ENCODE results near the gene ARFGAP1. TPM values are rescaled to one million over a fixed set of nuclear protein-coding genes. Genes with fewer than 3 reads are reported as not detected.

ARFGAP1 gene
- total RNA-seq, 1 donor from 2014 or later = 57.0 TPM

DNA sequence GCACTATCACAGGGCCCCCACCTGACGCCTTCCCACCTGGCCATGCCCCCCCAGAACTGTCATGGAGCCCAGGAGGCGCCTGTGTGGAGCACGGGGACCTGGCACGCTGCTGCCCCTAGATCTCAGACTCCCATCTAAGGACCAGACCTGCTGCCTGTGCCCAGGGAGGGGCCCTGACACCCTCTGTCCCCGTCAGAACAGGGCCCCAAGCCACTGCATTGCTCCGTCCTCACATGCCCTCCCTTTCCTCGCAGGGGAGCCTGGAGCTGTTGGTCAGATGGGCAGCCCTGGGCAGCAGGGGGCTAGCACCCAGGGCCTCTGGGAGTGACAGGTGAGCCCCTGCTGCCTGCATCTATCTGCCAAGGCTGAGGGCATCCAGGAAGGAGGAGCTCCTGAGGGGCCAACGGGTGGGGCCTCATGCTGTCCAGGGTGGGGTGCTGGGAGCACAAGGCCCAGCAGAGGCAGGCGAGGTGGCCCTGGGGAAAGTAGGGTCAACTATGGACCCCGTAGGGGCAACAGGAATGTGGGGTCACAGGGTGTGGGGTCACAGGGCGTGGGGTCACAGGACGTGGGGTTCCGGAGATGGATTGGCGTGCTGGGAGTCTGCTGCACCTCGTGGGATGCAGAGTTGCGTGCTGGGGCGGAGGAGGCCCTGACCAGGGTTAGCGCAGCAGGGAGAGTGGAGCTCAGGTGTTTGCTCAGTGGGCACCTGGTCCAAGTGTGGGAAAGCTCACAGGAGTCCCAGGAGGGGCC, 56.9 kb downstream of the ARFGAP1 start:
- Histone ChIP-seq H3K4me1 (no peaks in the 10 kb centered on the region), H3K4me3 (no peak overlapping the region), H3K27ac (no peak overlapping the region), H3K27me3 (no peaks in the 10 kb centered on the region), H3K9me3 (no peaks in the 10 kb centered on the region), H3K36me3 (no peaks in the 10 kb centered on the region)
- no peak for DNase-seq (ENCODE audit: low spot score in 2 of 2)
- intact Hi-C loops (cut with DNase I) = no loop called here
- TF ChIP-seq, protein P1, sequence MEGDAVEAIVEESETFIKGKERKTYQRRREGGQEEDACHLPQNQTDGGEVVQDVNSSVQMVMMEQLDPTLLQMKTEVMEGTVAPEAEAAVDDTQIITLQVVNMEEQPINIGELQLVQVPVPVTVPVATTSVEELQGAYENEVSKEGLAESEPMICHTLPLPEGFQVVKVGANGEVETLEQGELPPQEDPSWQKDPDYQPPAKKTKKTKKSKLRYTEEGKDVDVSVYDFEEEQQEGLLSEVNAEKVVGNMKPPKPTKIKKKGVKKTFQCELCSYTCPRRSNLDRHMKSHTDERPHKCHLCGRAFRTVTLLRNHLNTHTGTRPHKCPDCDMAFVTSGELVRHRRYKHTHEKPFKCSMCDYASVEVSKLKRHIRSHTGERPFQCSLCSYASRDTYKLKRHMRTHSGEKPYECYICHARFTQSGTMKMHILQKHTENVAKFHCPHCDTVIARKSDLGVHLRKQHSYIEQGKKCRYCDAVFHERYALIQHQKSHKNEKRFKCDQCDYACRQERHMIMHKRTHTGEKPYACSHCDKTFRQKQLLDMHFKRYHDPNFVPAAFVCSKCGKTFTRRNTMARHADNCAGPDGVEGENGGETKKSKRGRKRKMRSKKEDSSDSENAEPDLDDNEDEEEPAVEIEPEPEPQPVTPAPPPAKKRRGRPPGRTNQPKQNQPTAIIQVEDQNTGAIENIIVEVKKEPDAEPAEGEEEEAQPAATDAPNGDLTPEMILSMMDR (IDR thresholded peaks at IDR 0.05) = no peak

- no peaks in the 10 kb centered on the region for H3K4me1 ChIP-seq
- no peak overlapping the region for H3K4me3 ChIP-seq
- no peak overlapping the region for H3K27ac ChIP-seq
- H3K36me3 ChIP-seq = no peaks in the 10 kb centered on the region
- intact Hi-C loops (cut with DNase I) = no loop called here
- H3K9me3 ChIP-seq = no peaks in the 10 kb centered on the region
- no peaks in the 10 kb centered on the region for H3K27me3 ChIP-seq
- DNase-seq (ENCODE audit: low spot score in 2 of 2) = no peak
- TF ChIP-seq, protein P1 (IDR thresholded peaks at IDR 0.05) = no peak
These were observed 57.6 kb downstream of the ARFGAP1 start for GRCh38 chr20:63330084-63330760.

- Histone ChIP-seq H3K4me1 (no peaks in the 10 kb centered on the region), H3K27ac (no peak overlapping the region), H3K4me3 (no peak overlapping the region), H3K36me3 (no peaks in the 10 kb centered on the region), H3K9me3 (no peaks in the 10 kb centered on the region), H3K27me3 (no peaks in the 10 kb centered on the region)
- intact Hi-C loops (cut with DNase I) = no loop called here
- no peak for DNase-seq (ENCODE audit: low spot score in 2 of 2)
- TF ChIP-seq, protein P1 (IDR thresholded peaks at IDR 0.05) = no peak
These were observed 58.3 kb downstream of the ARFGAP1 start for GRCh38 chr20:63330940-63331339.

GRCh38 chr20:63331741-63332400, 59.3 kb downstream of the ARFGAP1 start:
- no peak for DNase-seq (ENCODE audit: low spot score in 2 of 2)
- no peaks in the 10 kb centered on the region for H3K27me3 ChIP-seq
- no peaks in the 10 kb centered on the region for H3K9me3 ChIP-seq
- intact Hi-C loops (cut with DNase I) = no loop called here
- no peak overlapping the region for H3K27ac ChIP-seq
- no peaks in the 10 kb centered on the region for H3K4me1 ChIP-seq
- TF ChIP-seq, protein P1 (IDR thresholded peaks at IDR 0.05) = no peak
- H3K4me3 ChIP-seq = no peak overlapping the region
- H3K36me3 ChIP-seq = no peaks in the 10 kb centered on the region

DNA sequence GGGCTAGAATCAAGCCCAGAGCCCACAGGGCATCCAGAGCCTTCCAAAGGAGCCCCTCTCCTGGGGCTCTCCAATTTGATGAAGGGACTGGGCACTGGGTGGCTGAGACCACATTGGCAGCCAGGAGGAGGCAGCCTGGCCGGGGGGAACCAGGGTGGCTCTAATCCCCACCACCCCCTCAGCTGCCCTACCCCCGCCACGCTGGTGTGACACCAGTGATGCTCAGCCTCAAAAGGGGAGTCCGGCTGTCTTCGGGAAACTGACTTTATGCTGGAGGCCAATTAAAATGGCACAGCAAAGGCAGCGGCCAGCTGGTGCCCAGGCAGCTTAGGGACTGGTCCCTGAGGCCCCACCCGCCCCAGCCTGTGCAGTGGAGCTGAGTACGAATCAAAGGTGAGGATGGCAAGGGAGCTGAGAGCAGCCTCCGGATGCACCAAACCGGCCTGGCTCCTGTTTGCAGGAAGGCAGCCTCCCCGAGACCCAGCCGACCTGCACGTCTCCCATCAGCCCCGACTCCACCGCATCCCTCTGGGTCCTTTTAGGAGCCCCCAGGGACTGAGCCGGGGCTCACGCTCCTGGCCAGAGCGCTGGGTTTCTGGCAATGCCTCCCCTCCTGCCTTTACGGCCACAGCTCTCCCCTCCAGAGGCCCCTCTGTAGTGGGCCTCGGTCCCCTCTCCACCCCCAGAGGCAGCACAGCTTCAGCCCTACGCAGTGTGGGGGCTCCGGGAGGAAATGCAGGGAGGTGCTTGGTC, 60.1 kb downstream of the ARFGAP1 start:
- intact Hi-C loops (cut with DNase I) = no loop called here
- TF ChIP-seq, protein P1 (IDR thresholded peaks at IDR 0.05) = no peak
- H3K27me3 ChIP-seq = no peaks in the 10 kb centered on the region

More for the DNA sequence above, 60.1 kb downstream of the ARFGAP1 start:
- no peak for DNase-seq (ENCODE audit: low spot score in 2 of 2)
- Histone ChIP-seq H3K4me1 (no peaks in the 10 kb centered on the region), H3K27ac (no peak overlapping the region), H3K9me3 (no peaks in the 10 kb centered on the region), H3K36me3 (no peaks in the 10 kb centered on the region), H3K4me3 (no peak overlapping the region)
